Lower lobe of right lung (tissue), 2 donors: ENCODE data around the gene DPM1. TPM values are rescaled to one million over a fixed set of nuclear protein-coding genes. Genes with fewer than 3 reads are reported as not detected.

Experiments
- ATAC-seq, 2 donors: fragments of 200-7000 bp; cut with Tn5 transposase; one replicate each; pipeline ENCODE4 v1.9.1; 2020 to 2022; ENCODE audit warnings: mild to moderate bottlenecking in 2 of 2, moderate library complexity in 2 of 2
- DNase-seq: peaks from one replicate; pipeline ENCODE4 v3.0.0-alpha.2; 2020
- H3K27ac ChIP-seq: fragments of 200-600 bp; one replicate; pipeline ENCODE4 v1.8.0; 2022
- H3K27me3 ChIP-seq: fragments of 200-600 bp; one replicate; pipeline ENCODE4 v1.8.0; 2022; ENCODE audit warnings: low read depth
- H3K36me3 ChIP-seq: fragments of 200-600 bp; one replicate; pipeline ENCODE4 v1.8.0; 2022; ENCODE audit warnings: mild to moderate bottlenecking
- H3K4me1 ChIP-seq: fragments of 200-600 bp; one replicate; pipeline ENCODE4 v1.8.0; 2022
- H3K4me3 ChIP-seq: fragments of 200-600 bp; one replicate; pipeline ENCODE4 v1.8.0; 2022; ENCODE audit warnings: mild to moderate bottlenecking
- H3K9me3 ChIP-seq: fragments of 200-600 bp; one replicate; pipeline ENCODE4 v1.8.0; 2022
- intact Hi-C: fragments of 100-400 bp; cut with DNase I; formaldehyde crosslinking; loops from one replicate; pipeline ENCODE4 v1.11.0; 2022
- long read RNA-seq: library from polyadenylated mRNA; unstranded; transcript quantifications from one replicate; pipeline ENCODE4 v2.0.0, GENCODE V29; 2021
- total RNA-seq: library from RNA; stranded (reverse); fragmentation: NEBNext Ultra II Directional; extraction: Animal tissue kit (Norgen Biotek cat#: 25700); gene quantifications from one replicate; pipeline ENCODE4 v1.2.1, GENCODE V29; 2021
- TF ChIP-seq, protein P1 (sequence below): fragments of 200-600 bp; IDR thresholded peaks from one replicate; pipeline ENCODE4 v1.8.0; 2022; ENCODE audit warnings: antibody characterized with exemption, mild to moderate bottlenecking
- donor health status: DM: no; HTN: yes; CAD: no; lungs with severe emphysema.

The DPM1 gene
- 31.2 TPM for total RNA-seq
- long read RNA-seq, transcript DPM1-203 (9 exons, 1,075 nt) = major isoform, 6 of 14 reads
- long read RNA-seq, partial matches to known transcripts = 4 of 14 reads
- long read RNA-seq, other reads (novel, unspliced or antisense) = 4 of 14 reads

DNA sequence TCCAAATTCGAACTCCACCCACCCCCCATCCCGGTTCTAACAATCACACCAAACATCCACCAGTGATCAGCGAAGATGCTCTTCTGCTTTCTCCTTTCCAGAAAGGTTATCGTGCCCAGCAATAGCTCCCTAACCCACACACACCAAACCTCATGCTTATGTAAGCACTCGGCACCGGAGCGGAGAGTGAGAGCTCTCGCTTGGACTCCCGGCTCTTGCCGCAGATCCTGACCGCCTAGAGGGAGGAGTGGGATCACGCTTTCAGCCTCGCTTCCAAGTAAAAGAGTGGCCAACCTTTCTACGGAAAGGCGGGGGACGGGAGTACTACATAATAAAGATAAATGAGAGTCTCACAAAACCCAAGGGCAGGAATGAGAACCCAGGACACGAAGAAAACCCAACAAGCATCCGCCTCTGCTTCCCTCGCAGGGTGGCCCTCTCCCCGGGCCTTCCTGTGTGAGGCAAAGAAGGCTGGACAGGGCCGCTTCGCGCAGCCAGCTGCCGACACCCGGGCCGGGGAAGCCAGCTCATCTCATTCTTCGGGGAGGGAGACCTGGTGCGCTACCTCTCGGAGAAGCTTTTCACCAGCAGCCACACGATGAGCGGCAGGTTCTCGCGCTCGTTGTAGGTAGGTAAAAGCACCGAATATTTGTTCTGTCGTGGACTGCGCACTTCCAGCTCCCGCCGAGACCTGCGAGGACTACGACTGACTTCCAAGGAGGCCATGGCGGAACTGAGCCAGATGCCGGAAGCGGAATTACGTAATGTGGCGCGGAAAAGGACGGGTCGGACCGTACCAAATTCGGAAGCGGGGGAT, at the start of gene DPM1:
Gene DPM1, minus strand, starts transcription at position 735 of the 817 bp plus-strand sequence. Its CDS starts 9 bp downstream, at position 726.
- no peaks in the 10 kb centered on the region for H3K9me3 ChIP-seq
- peaks cover 32% of the 10 kb centered on the region for H3K36me3 ChIP-seq
- intact Hi-C loops = no loop called here
- DNase-seq (peak; percentile 89), ATAC-seq (peak; percentile 94 to 96)
- H3K4me1 ChIP-seq = peaks cover 57% of the 10 kb centered on the region
- peak within 1 kb of the TSS; percentile 90 for H3K27ac ChIP-seq
- peak within 1 kb of the TSS; percentile 93 for H3K4me3 ChIP-seq
- H3K27me3 ChIP-seq = no peaks in the 10 kb centered on the region
- TF ChIP-seq, protein P1, sequence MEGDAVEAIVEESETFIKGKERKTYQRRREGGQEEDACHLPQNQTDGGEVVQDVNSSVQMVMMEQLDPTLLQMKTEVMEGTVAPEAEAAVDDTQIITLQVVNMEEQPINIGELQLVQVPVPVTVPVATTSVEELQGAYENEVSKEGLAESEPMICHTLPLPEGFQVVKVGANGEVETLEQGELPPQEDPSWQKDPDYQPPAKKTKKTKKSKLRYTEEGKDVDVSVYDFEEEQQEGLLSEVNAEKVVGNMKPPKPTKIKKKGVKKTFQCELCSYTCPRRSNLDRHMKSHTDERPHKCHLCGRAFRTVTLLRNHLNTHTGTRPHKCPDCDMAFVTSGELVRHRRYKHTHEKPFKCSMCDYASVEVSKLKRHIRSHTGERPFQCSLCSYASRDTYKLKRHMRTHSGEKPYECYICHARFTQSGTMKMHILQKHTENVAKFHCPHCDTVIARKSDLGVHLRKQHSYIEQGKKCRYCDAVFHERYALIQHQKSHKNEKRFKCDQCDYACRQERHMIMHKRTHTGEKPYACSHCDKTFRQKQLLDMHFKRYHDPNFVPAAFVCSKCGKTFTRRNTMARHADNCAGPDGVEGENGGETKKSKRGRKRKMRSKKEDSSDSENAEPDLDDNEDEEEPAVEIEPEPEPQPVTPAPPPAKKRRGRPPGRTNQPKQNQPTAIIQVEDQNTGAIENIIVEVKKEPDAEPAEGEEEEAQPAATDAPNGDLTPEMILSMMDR = no peak

DNA sequence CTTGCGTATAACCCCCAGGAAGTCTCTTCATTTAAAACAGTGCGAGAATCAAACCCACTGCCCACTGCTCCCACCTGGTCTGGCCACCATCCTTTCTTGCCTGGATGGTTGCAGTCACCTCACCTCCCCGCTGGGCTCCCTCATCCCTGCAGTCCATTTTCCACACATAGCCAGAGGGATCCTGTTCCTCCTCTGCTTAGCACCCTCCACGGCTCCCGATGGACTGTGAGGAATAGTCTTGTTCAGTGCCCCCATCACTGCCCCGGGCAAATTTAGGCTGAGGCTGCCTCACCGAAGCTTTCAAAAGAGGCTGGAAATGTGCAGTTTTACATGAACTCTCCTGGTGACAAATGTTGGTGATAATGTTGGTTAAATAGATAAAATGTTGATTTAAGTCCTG, 46.9 kb upstream of the DPM1 start:
- ATAC-seq (no peak), DNase-seq (no peak)
- no peak overlapping the region for H3K27ac ChIP-seq
- intact Hi-C loops = no loop called here
- no peaks in the 10 kb centered on the region for H3K4me1 ChIP-seq
- H3K4me3 ChIP-seq = no peak overlapping the region
- H3K9me3 ChIP-seq = no peaks in the 10 kb centered on the region
- H3K36me3 ChIP-seq = no peaks in the 10 kb centered on the region
- TF ChIP-seq, protein P1 = no peak
- H3K27me3 ChIP-seq = peaks cover 5% of the 10 kb centered on the region

DNA sequence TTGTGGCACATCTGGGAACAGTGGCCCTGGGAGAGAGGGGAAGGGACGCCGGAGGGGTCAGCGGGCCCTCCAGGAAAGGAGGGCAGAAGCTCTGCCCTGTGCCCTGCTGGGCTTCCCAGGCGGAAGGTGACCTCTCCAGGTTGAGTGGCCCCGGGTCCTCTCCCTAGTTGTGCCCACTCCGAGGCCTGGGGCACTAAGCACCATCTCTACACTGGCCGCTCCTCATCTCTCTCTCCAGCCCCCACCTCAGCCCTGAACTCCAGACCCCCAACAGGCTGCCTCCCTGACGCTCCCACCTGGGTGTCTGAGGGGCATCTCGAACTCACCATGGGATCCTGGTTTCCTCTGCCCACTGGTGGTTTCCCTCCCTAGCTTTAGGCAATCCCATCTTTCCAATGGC, 46.4 kb upstream of the DPM1 start:
- TF ChIP-seq, protein P1 = no peak
- Histone ChIP-seq H3K4me3 (no peak overlapping the region), H3K27me3 (peaks cover 5% of the 10 kb centered on the region), H3K4me1 (no peaks in the 10 kb centered on the region), H3K36me3 (no peaks in the 10 kb centered on the region), H3K9me3 (no peaks in the 10 kb centered on the region), H3K27ac (no peak overlapping the region)
- intact Hi-C loops = no loop called here
- no peak for ATAC-seq
- no peak for DNase-seq

DNA sequence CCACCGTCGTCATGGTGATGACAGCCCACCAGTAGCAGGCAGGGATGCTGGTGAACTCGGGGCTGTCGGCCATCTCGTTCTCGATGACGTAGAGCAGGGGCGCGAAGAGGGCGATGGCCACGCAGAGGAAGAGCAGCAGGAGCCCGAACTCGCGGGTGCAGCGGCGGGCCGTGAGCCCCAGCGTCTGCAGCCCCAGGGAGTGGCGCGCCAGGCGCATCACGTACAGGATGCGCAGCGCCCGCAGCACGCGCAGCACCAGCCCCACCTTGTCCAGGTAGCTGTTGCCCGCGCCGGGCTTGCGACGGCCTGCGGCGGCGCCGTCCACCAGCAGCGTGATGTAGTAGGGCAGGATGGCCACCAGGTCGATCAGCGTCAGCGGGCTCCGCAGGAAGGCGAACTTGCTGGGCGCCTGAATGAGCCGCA, 46.0 kb upstream of the DPM1 start:
- Histone ChIP-seq H3K27ac (no peak overlapping the region), H3K9me3 (no peaks in the 10 kb centered on the region), H3K27me3 (peaks cover 6% of the 10 kb centered on the region), H3K36me3 (no peaks in the 10 kb centered on the region), H3K4me1 (no peaks in the 10 kb centered on the region), H3K4me3 (no peak overlapping the region)
- TF ChIP-seq, protein P1 = no peak
- ATAC-seq (no peak), DNase-seq (no peak)
- intact Hi-C loops = no loop called here

DNA sequence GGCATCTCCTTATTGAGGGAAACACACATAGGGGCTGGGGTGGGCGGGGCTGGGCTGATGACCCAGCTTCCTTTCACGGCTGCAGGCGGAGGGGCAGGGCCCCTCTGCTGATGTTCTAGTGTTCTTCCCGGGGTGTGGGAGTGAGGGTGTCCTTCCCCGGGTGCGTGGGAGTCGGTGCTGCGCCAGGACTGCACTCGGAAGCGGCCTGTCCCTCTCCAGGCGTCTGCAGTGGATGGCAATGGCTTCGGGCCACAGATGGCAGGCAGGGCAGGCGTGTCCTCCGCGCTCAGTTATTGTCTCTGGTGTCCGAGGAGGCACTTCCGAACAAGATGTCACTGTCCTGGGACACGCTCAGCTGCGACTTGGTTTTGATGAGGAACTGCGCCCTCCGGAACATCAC, 45.4 kb upstream of the DPM1 start:
- no peaks in the 10 kb centered on the region for H3K4me1 ChIP-seq
- H3K9me3 ChIP-seq = no peaks in the 10 kb centered on the region
- TF ChIP-seq, protein P1 = no peak
- no peak overlapping the region for H3K4me3 ChIP-seq
- H3K27me3 ChIP-seq = peaks cover 11% of the 10 kb centered on the region
- no peaks in the 10 kb centered on the region for H3K36me3 ChIP-seq
- no peak overlapping the region for H3K27ac ChIP-seq
- intact Hi-C loops = no loop called here
- DNase-seq = no peak
- no peak for ATAC-seq
